K562 (cell line): Measurements from ENCODE around the gene ZCCHC17. TPM values are rescaled to one million over a fixed set of nuclear protein-coding genes. Genes with fewer than 3 reads are reported as not detected.

ENCODE experiments used
- ADNP ChIP-seq: fragments of 200-800 bp; sonication (Bioruptor generic); IDR thresholded peaks from 2 replicates; pipeline ENCODE4 v1.6.1; 2016; ENCODE audit warnings: missing genetic modification characterization, missing compliant biosample characterization
- FOXK2 ChIP-seq, 2 experiments: fragments of 450-650 bp; IDR thresholded peaks in 1 of 2; conservative IDR thresholded peaks in 1 of 2; 2 replicates each; pipeline ENCODE4 v1.6.1; 2016; ENCODE audit warnings: low read depth in 2 of 2, mild to moderate bottlenecking in 1 of 2
- IRF1 ChIP-seq: sonication (generic); formaldehyde crosslinking; IDR thresholded peaks from 2 replicates; pipeline ENCODE4 v1.8.0; 2022; ENCODE audit warnings: missing genetic modification reagents, mild to moderate bottlenecking, borderline replicate concordance
- KDM4B ChIP-seq, 2 experiments: fragments of 450-650 bp in 1 of 2; sonication (generic) in 1 of 2; IDR thresholded peaks; 2 replicates each; pipeline ENCODE4 v1.6.1; 2016 to 2017; ENCODE audit warnings: borderline replicate concordance in 2 of 2, antibody characterized with exemption in 1 of 2, low read depth in 1 of 2, mild to moderate bottlenecking in 1 of 2
- MED1 ChIP-seq: sonication (generic); formaldehyde crosslinking; IDR thresholded peaks from 2 replicates; pipeline ENCODE4 v1.8.1; 2023; ENCODE audit warnings: missing genetic modification reagents, borderline replicate concordance
- MXI1 ChIP-seq: IDR thresholded peaks from 2 replicates; pipeline ENCODE4 v1.6.1; 2011; ENCODE audit warnings: low read depth, mild to moderate bottlenecking, improper control_type of control experiment, low read length
- NRF1 ChIP-seq, 2 experiments: fragments of 450-650 bp; IDR thresholded peaks in 1 of 2; conservative IDR thresholded peaks in 1 of 2; 2 replicates each; pipeline ENCODE4 v1.6.1; 2014; ENCODE audit warnings: mild to moderate bottlenecking in 2 of 2
- POLR2AphosphoS5 ChIP-seq: IDR thresholded peaks from 2 replicates; pipeline ENCODE4 v1.6.1; 2011; ENCODE audit warnings: mild to moderate bottlenecking, low read depth, low read length, moderate library complexity; ENCODE audit not compliant: control insufficient read depth, insufficient read depth
- SRF ChIP-seq, 2 experiments: fragments of 250-450, 450-650 bp in 1 of 2; sonication (Bioruptor Pico) in 1 of 2; sonication (generic) in 1 of 2; formaldehyde crosslinking; IDR thresholded peaks; 2 replicates each; pipeline versions ENCODE4 v1.5.0 to v1.5.1; 2020 to 2022; ENCODE audit warnings: mild to moderate bottlenecking in 1 of 2, missing genetic modification reagents in 1 of 2
- ZNF224 ChIP-seq: sonication (generic); formaldehyde crosslinking; IDR thresholded peaks from 2 replicates; pipeline ENCODE4 v1.8.0; 2022; ENCODE audit warnings: mild to moderate bottlenecking, missing genetic modification reagents
- ZNF551 ChIP-seq: fragments of 250-450 bp; sonication (Bioruptor Pico); IDR thresholded peaks from 2 replicates; pipeline ENCODE4 v1.5.0; 2021; ENCODE audit warnings: mild to moderate bottlenecking, moderate library complexity
- polyA plus RNA-seq, 8 experiments: library from polyadenylated mRNA; depleted of rRNA in 4 of 8; stranded (reverse) in 5 of 8; unstranded in 3 of 8; fragments of >200 nt; fragmentation: Nextera tagmentation in 2 of 8; fragmentation: Illumina TruSeq in 1 of 8; extraction: Ambion mirVana in 2 of 8; extraction: Trizol in 1 of 8; gene quantifications; 2 replicates each; pipeline versions ENCODE4 v1.2.1 to v1.2.3, GENCODE V29; 2011 to 2014; ENCODE audit warnings: inconsistent platforms in 1 of 8, missing spikeins in 1 of 8
- total RNA-seq, 7 experiments: library from RNA; depleted of rRNA in 6 of 7; stranded (reverse); fragments of >200 nt in 6 of 7; fragmentation: Illumina TruSeq in 2 of 7; extraction: Trizol in 2 of 7; gene quantifications; 2 replicates each; pipeline versions ENCODE4 v1.2.1 to v1.2.3, GENCODE V29; 2011 to 2021; ENCODE audit warnings: low replicate concordance in 1 of 7
- TF ChIP-seq, protein P1 (sequence below): sonication (generic); formaldehyde crosslinking; IDR thresholded peaks from 2 replicates; pipeline ENCODE4 v1.8.0; 2022; ENCODE audit warnings: mild to moderate bottlenecking, missing genetic modification reagents
- TF ChIP-seq, protein P2 (sequence below): fragments of 250-450 bp; sonication (Bioruptor Pico); IDR thresholded peaks from 2 replicates; pipeline ENCODE4 v1.4.0; 2020; ENCODE audit warnings: mild to moderate bottlenecking, moderate library complexity
- TF ChIP-seq, protein P3 (sequence below), 2 experiments: fragments of 450-650 bp; IDR thresholded peaks; 2 replicates each; pipeline ENCODE4 v1.6.1; 2016
- TF ChIP-seq, protein P4 (sequence below): sonication (generic); formaldehyde crosslinking; IDR thresholded peaks from 2 replicates; pipeline ENCODE4 v1.8.0; 2022; ENCODE audit warnings: mild to moderate bottlenecking, low read depth, missing genetic modification reagents

The ZCCHC17 gene
- total and polyA plus RNA-seq, 9 of the 15 experiments (the other 6 are each of a cell fraction or from before 2014, with no cell fraction given): 46.9 to 150 (median 74.7) TPM

- TF ChIP-seq, protein P1, sequence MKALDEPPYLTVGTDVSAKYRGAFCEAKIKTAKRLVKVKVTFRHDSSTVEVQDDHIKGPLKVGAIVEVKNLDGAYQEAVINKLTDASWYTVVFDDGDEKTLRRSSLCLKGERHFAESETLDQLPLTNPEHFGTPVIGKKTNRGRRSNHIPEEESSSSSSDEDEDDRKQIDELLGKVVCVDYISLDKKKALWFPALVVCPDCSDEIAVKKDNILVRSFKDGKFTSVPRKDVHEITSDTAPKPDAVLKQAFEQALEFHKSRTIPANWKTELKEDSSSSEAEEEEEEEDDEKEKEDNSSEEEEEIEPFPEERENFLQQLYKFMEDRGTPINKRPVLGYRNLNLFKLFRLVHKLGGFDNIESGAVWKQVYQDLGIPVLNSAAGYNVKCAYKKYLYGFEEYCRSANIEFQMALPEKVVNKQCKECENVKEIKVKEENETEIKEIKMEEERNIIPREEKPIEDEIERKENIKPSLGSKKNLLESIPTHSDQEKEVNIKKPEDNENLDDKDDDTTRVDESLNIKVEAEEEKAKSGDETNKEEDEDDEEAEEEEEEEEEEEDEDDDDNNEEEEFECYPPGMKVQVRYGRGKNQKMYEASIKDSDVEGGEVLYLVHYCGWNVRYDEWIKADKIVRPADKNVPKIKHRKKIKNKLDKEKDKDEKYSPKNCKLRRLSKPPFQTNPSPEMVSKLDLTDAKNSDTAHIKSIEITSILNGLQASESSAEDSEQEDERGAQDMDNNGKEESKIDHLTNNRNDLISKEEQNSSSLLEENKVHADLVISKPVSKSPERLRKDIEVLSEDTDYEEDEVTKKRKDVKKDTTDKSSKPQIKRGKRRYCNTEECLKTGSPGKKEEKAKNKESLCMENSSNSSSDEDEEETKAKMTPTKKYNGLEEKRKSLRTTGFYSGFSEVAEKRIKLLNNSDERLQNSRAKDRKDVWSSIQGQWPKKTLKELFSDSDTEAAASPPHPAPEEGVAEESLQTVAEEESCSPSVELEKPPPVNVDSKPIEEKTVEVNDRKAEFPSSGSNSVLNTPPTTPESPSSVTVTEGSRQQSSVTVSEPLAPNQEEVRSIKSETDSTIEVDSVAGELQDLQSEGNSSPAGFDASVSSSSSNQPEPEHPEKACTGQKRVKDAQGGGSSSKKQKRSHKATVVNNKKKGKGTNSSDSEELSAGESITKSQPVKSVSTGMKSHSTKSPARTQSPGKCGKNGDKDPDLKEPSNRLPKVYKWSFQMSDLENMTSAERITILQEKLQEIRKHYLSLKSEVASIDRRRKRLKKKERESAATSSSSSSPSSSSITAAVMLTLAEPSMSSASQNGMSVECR (CRISPR knock-in tag): peak; percentile 90
- TF ChIP-seq, protein P2, sequence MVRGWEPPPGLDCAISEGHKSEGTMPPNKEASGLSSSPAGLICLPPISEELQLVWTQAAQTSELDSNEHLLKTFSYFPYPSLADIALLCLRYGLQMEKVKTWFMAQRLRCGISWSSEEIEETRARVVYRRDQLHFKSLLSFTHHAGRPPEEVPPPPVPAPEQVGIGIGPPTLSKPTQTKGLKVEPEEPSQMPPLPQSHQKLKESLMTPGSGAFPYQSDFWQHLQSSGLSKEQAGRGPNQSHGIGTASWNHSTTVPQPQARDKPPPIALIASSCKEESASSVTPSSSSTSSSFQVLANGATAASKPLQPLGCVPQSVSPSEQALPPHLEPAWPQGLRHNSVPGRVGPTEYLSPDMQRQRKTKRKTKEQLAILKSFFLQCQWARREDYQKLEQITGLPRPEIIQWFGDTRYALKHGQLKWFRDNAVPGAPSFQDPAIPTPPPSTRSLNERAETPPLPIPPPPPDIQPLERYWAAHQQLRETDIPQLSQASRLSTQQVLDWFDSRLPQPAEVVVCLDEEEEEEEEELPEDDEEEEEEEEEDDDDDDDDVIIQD (CRISPR knock-in tag): no peak
- TF ChIP-seq ZNF551: no peak
- TF ChIP-seq MXI1: no peak
- TF ChIP-seq MED1 (CRISPR knock-in tag): no peak
- peak in 1 of 2 experiments; percentile 80; a peak in 1 of 4 replicates for TF ChIP-seq SRF (CRISPR knock-in tag; IDR thresholded peaks at IDR 0.05)
- TF ChIP-seq ADNP (tag): no peak
- peak; percentile 82 to 86 for TF ChIP-seq NRF1 (conservative IDR thresholded peaks at IDR 0.05 in 1 of 2, IDR thresholded peaks at IDR 0.05 in 1 of 2)
- TF ChIP-seq IRF1 (CRISPR knock-in tag): no peak
- TF ChIP-seq FOXK2 (conservative IDR thresholded peaks at IDR 0.05 in 1 of 2, IDR thresholded peaks at IDR 0.05 in 1 of 2; ENCODE audit: low read depth in 2 of 2): peak; percentile 63 to 69; a peak in 3 of 4 replicates
- no peak for TF ChIP-seq ZNF224 (CRISPR knock-in tag)
- no peak for TF ChIP-seq KDM4B (IDR thresholded peaks at IDR 0.05; ENCODE audit: borderline replicate concordance in 2 of 2, low read depth in 1 of 2)
- TF ChIP-seq, protein P3, sequence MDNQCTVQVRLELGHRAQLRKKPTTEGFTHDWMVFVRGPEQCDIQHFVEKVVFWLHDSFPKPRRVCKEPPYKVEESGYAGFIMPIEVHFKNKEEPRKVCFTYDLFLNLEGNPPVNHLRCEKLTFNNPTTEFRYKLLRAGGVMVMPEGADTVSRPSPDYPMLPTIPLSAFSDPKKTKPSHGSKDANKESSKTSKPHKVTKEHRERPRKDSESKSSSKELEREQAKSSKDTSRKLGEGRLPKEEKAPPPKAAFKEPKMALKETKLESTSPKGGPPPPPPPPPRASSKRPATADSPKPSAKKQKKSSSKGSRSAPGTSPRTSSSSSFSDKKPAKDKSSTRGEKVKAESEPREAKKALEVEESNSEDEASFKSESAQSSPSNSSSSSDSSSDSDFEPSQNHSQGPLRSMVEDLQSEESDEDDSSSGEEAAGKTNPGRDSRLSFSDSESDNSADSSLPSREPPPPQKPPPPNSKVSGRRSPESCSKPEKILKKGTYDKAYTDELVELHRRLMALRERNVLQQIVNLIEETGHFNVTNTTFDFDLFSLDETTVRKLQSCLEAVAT (IDR thresholded peaks at IDR 0.05): peak in 1 of 2 experiments; percentile 32; a peak in 1 of 4 replicates
- peak; percentile 86 for TF ChIP-seq POLR2AphosphoS5
- TF ChIP-seq, protein P4, sequence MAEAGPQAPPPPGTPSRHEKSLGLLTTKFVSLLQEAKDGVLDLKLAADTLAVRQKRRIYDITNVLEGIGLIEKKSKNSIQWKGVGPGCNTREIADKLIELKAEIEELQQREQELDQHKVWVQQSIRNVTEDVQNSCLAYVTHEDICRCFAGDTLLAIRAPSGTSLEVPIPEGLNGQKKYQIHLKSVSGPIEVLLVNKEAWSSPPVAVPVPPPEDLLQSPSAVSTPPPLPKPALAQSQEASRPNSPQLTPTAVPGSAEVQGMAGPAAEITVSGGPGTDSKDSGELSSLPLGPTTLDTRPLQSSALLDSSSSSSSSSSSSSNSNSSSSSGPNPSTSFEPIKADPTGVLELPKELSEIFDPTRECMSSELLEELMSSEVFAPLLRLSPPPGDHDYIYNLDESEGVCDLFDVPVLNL: no peak; the same call in 1 of the 2 replicates
Measured at GRCh38 chr1:31296486-31297276, at the start of gene ZCCHC17, which contains the start of gene SNRNP40 (continued).
